Stromal cell of bone marrow (primary cell): Measurements from ENCODE around the gene OBSCN.

Experiments
- DNase-seq: peaks from one replicate; pipeline ENCODE4 v3.0.0-alpha.2; 2012; ENCODE audit warnings: low read depth

The OBSCN gene

GRCh38 chr1:228387321-228387720 is 179.5 kb downstream of the OBSCN start:
- DNase-seq: no peak

- DNase-seq: no peak
These were observed 182.8 kb downstream of the OBSCN start for GRCh38 chr1:228390649-228391048.

GRCh38 chr1:228391411-228392020 is 183.7 kb downstream of the OBSCN start:
- DNase-seq: no peak

- DNase-seq: no peak
These were observed 184.5 kb downstream of the OBSCN start for GRCh38 chr1:228392111-228392936.

- DNase-seq: no peak
These were observed 185.4 kb downstream of the OBSCN start for GRCh38 chr1:228393268-228393701.

- DNase-seq: no peak
These were observed 186.1 kb downstream of the OBSCN start for GRCh38 chr1:228393811-228394570.

GRCh38 chr1:228394571-228395394 is 186.9 kb downstream of the OBSCN start:
- no peak for DNase-seq

- DNase-seq: no peak
These were observed 189.2 kb downstream of the OBSCN start for GRCh38 chr1:228396770-228397662.

GRCh38 chr1:228397966-228398365 is 190.1 kb downstream of the OBSCN start:
- DNase-seq: no peak

GRCh38 chr1:228398741-228399461 is 191.1 kb downstream of the OBSCN start:
- no peak for DNase-seq

- DNase-seq: no peak
These were observed 191.8 kb downstream of the OBSCN start for GRCh38 chr1:228399531-228400236.

- no peak for DNase-seq
These were observed 192.4 kb downstream of the OBSCN start for GRCh38 chr1:228400237-228400651.

GRCh38 chr1:228400692-228401454 is 193.0 kb downstream of the OBSCN start:
- DNase-seq: no peak

- no peak for DNase-seq
These were observed 194.2 kb downstream of the OBSCN start for GRCh38 chr1:228401782-228402640.

- no peak for DNase-seq
These were observed 194.8 kb downstream of the OBSCN start for GRCh38 chr1:228402641-228403025.

GRCh38 chr1:228403231-228403631 is 195.4 kb downstream of the OBSCN start:
- no peak for DNase-seq

GRCh38 chr1:228404107-228404720 is 196.4 kb downstream of the OBSCN start:
- DNase-seq: no peak
